ENCODE measurements around the gene NYAP1.

NYAP1 gene

GRCh38 chr7:100510437-100511239, 26.9 kb downstream of the NYAP1 start:
- no peak overlapping the region for H3K27ac ChIP-seq
- TF ChIP-seq ZFX (IDR thresholded peaks at IDR 0.05; ENCODE audit: borderline replicate concordance), result no peak
- TF ChIP-seq, protein P1, sequence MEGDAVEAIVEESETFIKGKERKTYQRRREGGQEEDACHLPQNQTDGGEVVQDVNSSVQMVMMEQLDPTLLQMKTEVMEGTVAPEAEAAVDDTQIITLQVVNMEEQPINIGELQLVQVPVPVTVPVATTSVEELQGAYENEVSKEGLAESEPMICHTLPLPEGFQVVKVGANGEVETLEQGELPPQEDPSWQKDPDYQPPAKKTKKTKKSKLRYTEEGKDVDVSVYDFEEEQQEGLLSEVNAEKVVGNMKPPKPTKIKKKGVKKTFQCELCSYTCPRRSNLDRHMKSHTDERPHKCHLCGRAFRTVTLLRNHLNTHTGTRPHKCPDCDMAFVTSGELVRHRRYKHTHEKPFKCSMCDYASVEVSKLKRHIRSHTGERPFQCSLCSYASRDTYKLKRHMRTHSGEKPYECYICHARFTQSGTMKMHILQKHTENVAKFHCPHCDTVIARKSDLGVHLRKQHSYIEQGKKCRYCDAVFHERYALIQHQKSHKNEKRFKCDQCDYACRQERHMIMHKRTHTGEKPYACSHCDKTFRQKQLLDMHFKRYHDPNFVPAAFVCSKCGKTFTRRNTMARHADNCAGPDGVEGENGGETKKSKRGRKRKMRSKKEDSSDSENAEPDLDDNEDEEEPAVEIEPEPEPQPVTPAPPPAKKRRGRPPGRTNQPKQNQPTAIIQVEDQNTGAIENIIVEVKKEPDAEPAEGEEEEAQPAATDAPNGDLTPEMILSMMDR (IDR thresholded peaks at IDR 0.05), result no peak

DNA sequence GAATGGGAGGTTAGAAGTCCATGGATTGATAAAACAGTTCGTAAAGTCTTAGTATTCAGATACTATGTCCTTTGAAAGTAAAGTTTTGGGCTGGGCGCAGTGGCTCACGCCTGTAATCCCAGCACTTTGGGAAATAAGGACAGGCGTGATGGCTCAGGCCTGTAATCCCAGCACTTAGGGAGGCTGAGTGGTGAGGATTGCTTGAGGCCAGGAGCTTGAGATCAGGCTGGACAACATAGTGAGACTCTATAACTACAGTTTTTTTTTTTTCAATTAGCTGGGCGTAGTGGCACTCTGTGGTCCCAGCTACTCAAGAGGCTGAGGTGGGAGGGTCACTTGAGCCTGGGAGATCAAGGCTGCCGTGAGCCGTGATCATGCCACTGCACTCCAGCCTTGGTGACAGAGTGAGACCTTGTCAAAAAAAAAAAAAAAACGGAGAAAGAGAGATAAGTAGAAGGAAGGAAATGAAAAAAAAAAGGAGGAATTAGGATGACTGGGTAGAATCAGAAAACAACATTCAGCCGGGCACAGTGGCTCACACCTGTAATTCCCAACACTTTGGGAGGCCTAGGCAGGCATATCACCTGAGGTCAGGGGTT, 29.6 kb downstream of the NYAP1 start:
- TF ChIP-seq, protein P1 (IDR thresholded peaks at IDR 0.05), result no peak
- no peak for TF ChIP-seq ZFX (IDR thresholded peaks at IDR 0.05; ENCODE audit: borderline replicate concordance)
- H3K27ac ChIP-seq, result no peak overlapping the region

GRCh38 chr7:100515072-100515532, 31.4 kb downstream of the NYAP1 start:
- TF ChIP-seq, protein P1 (IDR thresholded peaks at IDR 0.05), result no peak
- TF ChIP-seq ZFX (IDR thresholded peaks at IDR 0.05; ENCODE audit: borderline replicate concordance), result no peak
- H3K27ac ChIP-seq, result no peak overlapping the region

- TF ChIP-seq ZFX (IDR thresholded peaks at IDR 0.05; ENCODE audit: borderline replicate concordance), result no peak
- TF ChIP-seq, protein P1 (IDR thresholded peaks at IDR 0.05), result no peak
- no peak overlapping the region for H3K27ac ChIP-seq
Measured at GRCh38 chr7:100516135-100516812, 32.5 kb downstream of the NYAP1 start.

DNA sequence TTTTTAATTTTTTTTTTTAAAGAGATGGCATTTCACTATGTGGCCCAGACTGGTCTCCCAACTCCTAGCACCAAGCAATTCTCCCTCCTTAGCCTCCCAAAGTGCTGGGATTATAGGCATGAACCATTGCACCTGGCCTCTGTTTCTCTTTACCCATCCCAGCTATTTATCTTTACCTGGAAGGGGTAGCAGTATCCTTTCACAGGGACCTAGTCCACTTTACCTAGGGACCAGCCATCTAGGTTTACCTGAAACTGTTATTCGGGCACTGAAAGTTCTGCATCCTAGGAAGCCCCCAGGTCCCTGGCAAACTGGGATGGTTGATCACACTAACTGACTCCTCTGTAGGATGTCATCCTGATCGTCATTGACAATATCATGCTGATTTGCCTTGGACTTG, 33.6 kb downstream of the NYAP1 start:
- no peak for TF ChIP-seq ZFX (IDR thresholded peaks at IDR 0.05; ENCODE audit: borderline replicate concordance)
- TF ChIP-seq, protein P1 (IDR thresholded peaks at IDR 0.05), result no peak
- H3K27ac ChIP-seq, result no peak overlapping the region

GRCh38 chr7:100519580-100519979, 35.9 kb downstream of the NYAP1 start:
- TF ChIP-seq ZFX (IDR thresholded peaks at IDR 0.05; ENCODE audit: borderline replicate concordance), result no peak
- TF ChIP-seq, protein P1 (IDR thresholded peaks at IDR 0.05), result no peak
- H3K27ac ChIP-seq, result no peak overlapping the region

Measured in 22Rv1 (cell line).